HUES6 (cell line): ENCODE measurements around the gene TAS2R38.

Experiments
- H3K27ac ChIP-seq: 2 replicates; pipeline ENCODE4 v1.7.0; 2013; ENCODE audit warnings: low read depth, mild to moderate bottlenecking, low read length, inconsistent platforms
- H3K27me3 ChIP-seq: 2 replicates; pipeline ENCODE4 v1.6.1; 2013; ENCODE audit warnings: low read length; ENCODE audit not compliant: control insufficient read depth, insufficient read depth
- H3K36me3 ChIP-seq: 2 replicates; pipeline ENCODE4 v1.6.1; 2013; ENCODE audit warnings: low read length; ENCODE audit not compliant: control insufficient read depth, insufficient read depth
- H3K4me1 ChIP-seq: 2 replicates; pipeline ENCODE4 v1.6.1; 2013; ENCODE audit warnings: low read length; ENCODE audit not compliant: control insufficient read depth, insufficient read depth
- H3K4me3 ChIP-seq: 2 replicates; pipeline ENCODE4 v1.5.1; 2013; ENCODE audit warnings: low read depth, low read length
- H3K9ac ChIP-seq: one replicate; pipeline ENCODE4 v1.6.1; 2013; ENCODE audit warnings: mild to moderate bottlenecking, low read length
- H3K9me3 ChIP-seq: 2 replicates; pipeline ENCODE4 v1.6.1; 2013; ENCODE audit warnings: low read depth, low read length; ENCODE audit not compliant: control insufficient read depth, insufficient read depth

The TAS2R38 gene

DNA sequence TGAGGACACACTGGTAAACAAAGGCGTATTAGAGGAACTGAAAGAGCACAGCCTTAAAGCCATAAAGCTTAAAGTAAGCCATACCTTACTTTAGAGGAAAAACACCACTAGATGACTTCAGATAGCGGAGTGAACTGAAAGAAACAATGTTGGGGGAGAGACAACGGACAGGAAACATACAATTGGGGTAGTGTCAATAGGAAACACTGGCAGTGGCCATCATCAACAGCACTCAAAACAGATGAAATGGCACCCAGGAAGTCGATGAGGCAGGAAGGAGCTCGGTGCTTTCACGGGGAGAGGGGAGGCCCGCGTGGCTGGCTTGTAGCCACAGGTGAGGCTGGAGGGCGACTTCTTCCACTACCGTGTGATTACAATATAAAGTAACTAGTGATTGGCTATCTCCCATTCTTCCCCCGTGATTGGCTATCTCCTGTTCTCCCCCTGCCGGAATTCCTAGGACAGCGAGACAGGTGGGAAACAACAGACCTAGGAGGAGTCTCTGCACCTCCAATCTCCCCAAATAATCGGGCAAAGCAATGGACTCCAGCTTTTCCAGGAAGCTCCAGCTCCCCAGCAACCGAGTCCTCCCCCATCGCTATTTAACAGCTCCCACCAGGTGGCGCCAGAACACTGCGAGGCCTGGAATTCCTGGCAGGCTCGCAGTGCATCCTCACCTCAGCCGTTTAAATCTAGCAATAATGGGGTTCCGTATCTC lies 2.4 kb upstream of the TAS2R38 start:
- no peaks in the 10 kb centered on the region for H3K36me3 ChIP-seq
- no peak overlapping the region for H3K27ac ChIP-seq
- no peaks in the 10 kb centered on the region for H3K9me3 ChIP-seq
- H3K9ac ChIP-seq: no peak overlapping the region
- peak overlapping the region; percentile 40 for H3K4me3 ChIP-seq
- H3K4me1 ChIP-seq: no peaks in the 10 kb centered on the region
- no peaks in the 10 kb centered on the region for H3K27me3 ChIP-seq

- no peaks in the 10 kb centered on the region for H3K36me3 ChIP-seq
- no peaks in the 10 kb centered on the region for H3K9me3 ChIP-seq
- no peak overlapping the region for H3K4me3 ChIP-seq
- no peaks in the 10 kb centered on the region for H3K27me3 ChIP-seq
- H3K27ac ChIP-seq: no peak overlapping the region
- H3K9ac ChIP-seq: no peak overlapping the region
- no peaks in the 10 kb centered on the region for H3K4me1 ChIP-seq
These were observed 1.3 kb upstream of the TAS2R38 start for GRCh38 chr7:141974831-141975230.

DNA sequence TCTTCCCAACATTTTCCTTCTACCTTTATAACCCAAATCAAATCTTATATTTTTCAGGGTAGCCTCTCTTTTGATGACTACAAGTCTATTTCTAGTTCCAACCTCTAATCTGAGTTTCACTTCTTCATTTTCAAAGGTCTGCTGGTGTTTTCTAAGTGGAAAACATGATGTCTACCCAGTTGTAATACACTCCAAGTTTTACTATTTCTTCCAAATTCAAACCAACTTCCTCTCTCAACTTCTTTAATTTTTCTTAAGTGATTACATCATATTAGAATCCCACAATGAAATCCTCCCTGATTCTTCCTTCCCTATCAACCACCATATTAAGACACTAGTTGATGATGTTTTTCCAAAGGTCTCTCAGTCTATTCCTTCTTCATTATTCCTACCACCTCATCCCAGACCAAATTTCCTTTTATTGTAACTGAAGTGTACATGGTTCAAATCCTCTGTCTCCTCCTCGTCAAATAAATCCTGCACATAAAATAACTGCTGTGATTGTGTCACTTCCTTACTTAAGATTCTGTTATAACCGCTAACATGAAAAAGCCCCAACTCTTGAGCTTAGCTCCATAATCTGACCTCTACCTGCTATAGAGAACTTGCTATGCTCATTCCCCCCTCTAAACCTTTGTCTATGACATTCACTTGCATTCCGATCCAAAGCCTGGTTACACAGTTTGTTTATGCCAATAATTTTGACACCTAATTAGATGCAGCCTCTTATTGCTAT lies 12.7 kb downstream of the TAS2R38 start:
- H3K27ac ChIP-seq: no peak overlapping the region
- H3K9me3 ChIP-seq: no peaks in the 10 kb centered on the region
- no peaks in the 10 kb centered on the region for H3K27me3 ChIP-seq
- no peak overlapping the region for H3K4me3 ChIP-seq
- H3K9ac ChIP-seq: no peak overlapping the region
- no peaks in the 10 kb centered on the region for H3K36me3 ChIP-seq
- no peaks in the 10 kb centered on the region for H3K4me1 ChIP-seq

DNA sequence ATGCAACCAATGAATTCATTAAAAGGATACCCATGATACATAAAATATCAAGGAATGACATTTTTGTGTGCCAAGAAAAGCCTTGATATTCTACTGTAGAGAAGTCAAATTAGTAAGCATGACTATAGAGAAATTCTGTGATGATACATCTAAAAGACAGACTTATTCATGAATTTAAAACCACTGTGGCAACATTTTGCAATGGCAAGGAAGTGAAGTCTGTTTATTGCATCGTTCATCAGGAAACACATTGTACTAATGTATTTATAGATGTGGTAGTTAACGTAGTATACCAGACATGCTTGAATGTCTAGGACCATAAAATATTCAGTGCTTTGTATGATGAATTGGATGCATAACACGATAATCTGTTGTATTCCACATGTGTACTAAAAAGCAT lies 17.5 kb downstream of the TAS2R38 start:
- Histone ChIP-seq H3K4me1 (0 out of 2 replicates have a peak, but pooled peaks cover 3% of the 10 kb centered on the region), H3K9ac (no peak overlapping the region), H3K4me3 (no peak overlapping the region), H3K36me3 (no peaks in the 10 kb centered on the region), H3K27me3 (no peaks in the 10 kb centered on the region), H3K27ac (no peak overlapping the region), H3K9me3 (no peaks in the 10 kb centered on the region)

DNA sequence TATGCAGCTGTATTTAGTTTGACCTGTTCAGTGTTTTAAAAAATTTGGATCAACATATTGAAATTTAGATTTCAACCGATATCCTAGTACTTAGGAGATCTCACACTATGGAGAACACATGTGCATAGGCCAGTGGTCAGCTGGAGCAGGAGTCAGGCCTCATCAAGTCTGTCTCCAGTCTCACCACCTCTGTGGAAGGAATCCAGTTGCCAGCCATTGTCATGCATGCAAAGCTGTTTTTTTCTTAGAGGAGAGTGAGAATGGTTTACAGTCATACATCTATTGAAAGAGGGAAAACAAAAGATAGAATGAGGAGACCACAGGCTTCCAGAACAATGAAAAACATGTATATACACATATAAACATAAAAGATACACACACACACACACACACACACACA lies 19.2 kb downstream of the TAS2R38 start:
- H3K27me3 ChIP-seq: no peaks in the 10 kb centered on the region
- H3K27ac ChIP-seq: no peak overlapping the region
- H3K36me3 ChIP-seq: no peaks in the 10 kb centered on the region
- 0 out of 2 replicates have a peak, but pooled peaks cover 3% of the 10 kb centered on the region for H3K4me1 ChIP-seq
- H3K4me3 ChIP-seq: no peak overlapping the region
- H3K9ac ChIP-seq: no peak overlapping the region
- H3K9me3 ChIP-seq: no peaks in the 10 kb centered on the region

DNA sequence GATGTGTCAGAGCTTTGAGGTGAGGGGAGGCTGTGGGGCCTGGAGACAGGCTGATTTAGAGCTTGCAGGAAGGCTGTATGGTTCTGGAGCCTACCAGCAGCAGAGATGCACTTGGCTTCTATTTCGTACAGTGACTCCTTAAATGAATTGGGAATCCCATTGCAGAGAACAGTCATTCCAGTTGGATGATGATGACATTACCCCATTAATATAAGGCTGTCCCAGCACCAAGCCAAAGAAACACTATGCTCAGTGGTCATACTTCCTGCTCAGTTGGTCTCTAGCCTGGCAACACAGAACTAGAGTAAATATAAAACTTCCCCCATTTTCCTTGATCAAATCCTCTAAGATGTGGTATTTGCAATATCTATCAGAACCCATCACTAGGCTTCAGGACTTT lies 21.1 kb downstream of the TAS2R38 start:
- Histone ChIP-seq H3K27ac (no peak overlapping the region), H3K36me3 (no peaks in the 10 kb centered on the region), H3K4me1 (0 out of 2 replicates have a peak, but pooled peaks cover 3% of the 10 kb centered on the region), H3K9me3 (no peaks in the 10 kb centered on the region), H3K4me3 (no peak overlapping the region), H3K27me3 (no peaks in the 10 kb centered on the region), H3K9ac (no peak overlapping the region)

- Histone ChIP-seq H3K9ac (no peak overlapping the region), H3K4me3 (no peak overlapping the region), H3K36me3 (no peaks in the 10 kb centered on the region), H3K27ac (no peak overlapping the region), H3K27me3 (no peaks in the 10 kb centered on the region), H3K9me3 (no peaks in the 10 kb centered on the region), H3K4me1 (0 out of 2 replicates have a peak, but pooled peaks cover 3% of the 10 kb centered on the region)
These were observed 22.8 kb downstream of the TAS2R38 start for GRCh38 chr7:141950806-141951205.

DNA sequence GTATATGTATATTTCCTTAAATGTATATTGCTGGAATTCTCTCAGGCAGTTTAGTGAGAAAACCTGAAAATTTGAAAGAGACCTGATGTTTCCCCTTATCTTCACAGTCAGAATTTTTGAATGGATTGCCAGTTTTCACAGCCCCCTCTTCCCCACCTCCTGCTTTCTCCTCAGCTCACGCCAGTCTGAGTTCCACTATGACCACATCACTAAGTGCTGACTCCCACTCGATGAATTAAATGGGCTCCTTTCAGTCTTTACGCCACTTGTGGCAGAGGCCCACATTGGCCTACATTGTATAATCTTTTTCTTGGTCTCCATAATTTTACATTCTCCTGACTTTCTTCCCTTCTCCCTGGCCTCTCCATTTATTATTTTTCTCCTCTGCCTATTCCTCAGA lies 23.7 kb downstream of the TAS2R38 start:
- Histone ChIP-seq H3K4me3 (no peak overlapping the region), H3K4me1 (0 out of 2 replicates have a peak, but pooled peaks cover 3% of the 10 kb centered on the region), H3K27me3 (no peaks in the 10 kb centered on the region), H3K27ac (no peak overlapping the region), H3K36me3 (no peaks in the 10 kb centered on the region), H3K9ac (no peak overlapping the region), H3K9me3 (no peaks in the 10 kb centered on the region)

- H3K36me3 ChIP-seq: no peaks in the 10 kb centered on the region
- no peak overlapping the region for H3K9ac ChIP-seq
- H3K27me3 ChIP-seq: no peaks in the 10 kb centered on the region
- H3K27ac ChIP-seq: no peak overlapping the region
- no peaks in the 10 kb centered on the region for H3K9me3 ChIP-seq
- H3K4me3 ChIP-seq: no peak overlapping the region
- 0 out of 2 replicates have a peak, but pooled peaks cover 3% of the 10 kb centered on the region for H3K4me1 ChIP-seq
These were observed 24.1 kb downstream of the TAS2R38 start for GRCh38 chr7:141949451-141949850.

DNA sequence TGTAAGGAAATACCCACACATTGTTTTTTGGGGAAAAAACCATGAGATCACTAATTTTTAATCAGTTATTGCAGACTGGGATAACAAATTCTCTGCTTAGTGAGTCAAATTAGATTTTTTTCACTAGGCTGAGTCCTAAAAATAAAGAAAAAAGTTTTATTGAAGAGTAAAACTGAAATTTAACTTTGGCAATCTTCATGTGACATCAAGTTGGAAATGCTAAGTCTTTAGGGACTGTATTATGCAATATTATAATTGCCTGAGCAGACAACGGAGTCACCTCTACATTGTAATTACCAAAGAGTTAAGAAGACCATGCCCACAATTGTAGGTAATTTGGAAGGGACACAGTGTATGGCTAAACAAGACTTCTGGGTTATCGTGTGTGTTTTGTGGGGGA lies 24.6 kb downstream of the TAS2R38 start:
- Histone ChIP-seq H3K4me1 (0 out of 2 replicates have a peak, but pooled peaks cover under 1% of the 10 kb centered on the region), H3K9me3 (no peaks in the 10 kb centered on the region), H3K9ac (no peak overlapping the region), H3K27me3 (no peaks in the 10 kb centered on the region), H3K36me3 (no peaks in the 10 kb centered on the region), H3K27ac (no peak overlapping the region), H3K4me3 (no peak overlapping the region)

DNA sequence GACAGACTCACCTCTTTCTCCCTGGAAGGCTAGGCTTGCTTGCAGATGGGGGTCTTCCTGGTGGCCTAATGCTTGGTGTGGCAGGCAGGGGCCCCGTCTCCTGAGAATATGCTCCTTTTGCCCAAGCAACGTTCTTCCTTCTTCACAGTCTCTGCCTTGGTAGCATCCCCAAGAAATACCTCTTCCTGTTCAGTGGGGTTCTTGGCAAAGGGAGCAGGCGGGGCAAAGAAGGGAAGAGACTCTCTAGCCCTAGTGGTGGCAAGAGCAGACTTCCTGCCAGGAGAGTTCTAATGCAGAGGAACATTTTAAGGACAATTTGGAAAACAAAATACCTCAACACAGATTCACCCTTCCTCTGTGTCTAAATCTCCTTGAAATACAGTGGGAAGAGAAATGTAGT lies 26.8 kb downstream of the TAS2R38 start, which contains the start of gene CLEC5A:
TSS of gene CLEC5A (minus strand) at position 179 of the 400 bp plus-strand sequence. CDS start 682 bp downstream, outside the sequence.
- Histone ChIP-seq H3K4me3 (no peak within 1 kb of the TSS), H3K9me3 (no peaks in the 10 kb centered on the region), H3K9ac (no peak within 1 kb of the TSS), H3K27me3 (no peaks in the 10 kb centered on the region), H3K36me3 (no peaks in the 10 kb centered on the region), H3K27ac (no peak within 1 kb of the TSS), H3K4me1 (no peaks in the 10 kb centered on the region)
